GM21390 (cell line): ENCODE measurements around the gene PNPLA8.
"Not testable (repeated sequence)": the region's sequence is repeated elsewhere in the genome, so short reads cannot be mapped to it uniquely, and the experiment has no call there.

Experiments used
- ATAC-seq: cut with Tn5 transposase; IDR thresholded peaks from one replicate; pipeline ENCODE4 v1.9.1; 2021; ENCODE audit not compliant: unreplicated experiment

Gene PNPLA8

GRCh38 chr7:108535257-108535656 is 9.3 kb upstream of the PNPLA8 start:
- ATAC-seq = no peak

- ATAC-seq = no peak
Observed at GRCh38 chr7:108533712-108534111, 7.8 kb upstream of the PNPLA8 start.

- no peak for ATAC-seq
Observed at GRCh38 chr7:108529341-108529740, 3.4 kb upstream of the PNPLA8 start.

GRCh38 chr7:108528183-108528712 is 2.3 kb upstream of the PNPLA8 start:
- no peak for ATAC-seq

- ATAC-seq = no peak
Observed at GRCh38 chr7:108526768-108527017, 758 bp upstream of the PNPLA8 start.

- peak; percentile 52 for ATAC-seq
Observed at GRCh38 chr7:108525327-108525984, 479 bp downstream of the PNPLA8 start.

GRCh38 chr7:108522780-108523179 is 3.2 kb downstream of the PNPLA8 start:
- no peak for ATAC-seq

GRCh38 chr7:108517951-108518350 is 8.0 kb downstream of the PNPLA8 start:
- no peak for ATAC-seq

- no peak for ATAC-seq
Observed at GRCh38 chr7:108515630-108516029, 10.3 kb downstream of the PNPLA8 start.

- no peak for ATAC-seq
Observed at GRCh38 chr7:108515013-108515412, 10.9 kb downstream of the PNPLA8 start.

GRCh38 chr7:108511939-108512338 is 14.0 kb downstream of the PNPLA8 start:
- ATAC-seq = no peak

- not testable (repeated sequence) for ATAC-seq
Observed at GRCh38 chr7:108504576-108504975, 21.4 kb downstream of the PNPLA8 start.

GRCh38 chr7:108503112-108504026 is 22.6 kb downstream of the PNPLA8 start:
- peak; percentile 98 for ATAC-seq

- no peak for ATAC-seq
Observed at GRCh38 chr7:108499566-108499965, 26.4 kb downstream of the PNPLA8 start.

- no peak for ATAC-seq
Observed at GRCh38 chr7:108498481-108498880, 27.5 kb downstream of the PNPLA8 start.

GRCh38 chr7:108497082-108497725 is 28.7 kb downstream of the PNPLA8 start:
- ATAC-seq = peak; percentile 75

GRCh38 chr7:108492742-108493141 is 33.2 kb downstream of the PNPLA8 start:
- no peak for ATAC-seq

- no peak for ATAC-seq
Observed at GRCh38 chr7:108488768-108489538, 37.0 kb downstream of the PNPLA8 start.

GRCh38 chr7:108487646-108488045 is 38.3 kb downstream of the PNPLA8 start:
- no peak for ATAC-seq

GRCh38 chr7:108486291-108486966 is 39.5 kb downstream of the PNPLA8 start:
- no peak for ATAC-seq
